ENCODE data around the gene TAF11L9. TPM values are rescaled to one million over a fixed set of nuclear protein-coding genes. Genes with fewer than 3 reads are reported as not detected.
"Not testable (repeated sequence)": the region's sequence is repeated elsewhere in the genome, so short reads cannot be mapped to it uniquely, and the experiment has no call there.

Gene TAF11L9
- total RNA-seq, result not detected

DNA sequence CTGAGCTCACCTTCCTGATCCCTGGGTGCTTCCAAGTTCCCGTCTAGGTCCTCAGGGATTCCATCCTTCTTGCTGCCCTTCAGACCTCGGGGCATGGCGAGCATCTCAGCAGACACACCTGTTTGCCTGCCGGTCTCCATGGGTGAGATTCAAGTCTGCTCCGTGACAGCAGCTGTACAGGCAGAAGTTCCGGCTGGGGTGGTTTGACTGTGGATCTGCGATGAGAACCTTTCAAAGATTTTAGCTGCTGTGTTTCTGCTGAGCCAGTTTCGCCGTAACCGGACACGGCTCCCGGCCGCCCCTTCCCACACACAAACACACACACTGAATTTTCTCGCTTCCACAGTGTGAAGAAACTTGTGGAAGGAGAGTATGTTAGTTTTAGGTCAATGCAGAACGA lies at the start of gene TAF11L9:
Gene TAF11L9 (minus strand): TSS at position 140 of the 400 bp plus-strand sequence.
- not testable (repeated sequence) for H3K9me3 ChIP-seq, H3K27me3 ChIP-seq, H3K4me3 ChIP-seq, H3K27ac ChIP-seq, H3K36me3 ChIP-seq, H3K4me1 ChIP-seq
- DNase-seq, result peak in 1 of 3 donors; percentile 16

DNA sequence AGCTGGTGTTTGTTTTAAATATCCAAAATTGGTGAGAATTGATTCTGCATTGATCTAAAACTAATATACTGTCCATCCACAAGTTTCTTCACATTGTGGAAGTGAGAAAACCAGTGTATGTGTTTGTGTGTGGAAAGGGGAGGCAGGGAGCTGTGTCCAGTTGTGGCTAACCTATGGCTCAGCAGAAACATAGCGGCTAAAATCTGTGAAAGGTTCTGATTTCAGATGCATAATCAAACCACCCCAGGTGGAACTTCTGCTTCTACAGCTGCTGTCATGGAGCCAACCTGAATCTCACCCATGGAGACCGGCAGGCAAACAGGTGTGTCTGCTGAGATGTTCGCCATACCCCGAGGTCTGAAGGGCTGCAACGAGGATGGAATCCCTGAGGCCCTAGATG lies 40.0 kb upstream of the TAF11L9 start, which contains the start of gene TAF11L14:
Gene TAF11L14 (plus strand): TSS at position 301 of the 400 bp plus-strand sequence.
- Histone ChIP-seq H3K4me1 (no peaks in the 10 kb centered on the region), H3K36me3 (no peaks in the 10 kb centered on the region), H3K27me3 (no peaks in the 10 kb centered on the region), H3K27ac (no peak within 1 kb of the TSS), H3K4me3 (no peak within 1 kb of the TSS), H3K9me3 (no peaks in the 10 kb centered on the region)
- TF ChIP-seq POLR2A (IDR thresholded peaks at IDR 0.05), result no peak
- TF ChIP-seq, protein P1, sequence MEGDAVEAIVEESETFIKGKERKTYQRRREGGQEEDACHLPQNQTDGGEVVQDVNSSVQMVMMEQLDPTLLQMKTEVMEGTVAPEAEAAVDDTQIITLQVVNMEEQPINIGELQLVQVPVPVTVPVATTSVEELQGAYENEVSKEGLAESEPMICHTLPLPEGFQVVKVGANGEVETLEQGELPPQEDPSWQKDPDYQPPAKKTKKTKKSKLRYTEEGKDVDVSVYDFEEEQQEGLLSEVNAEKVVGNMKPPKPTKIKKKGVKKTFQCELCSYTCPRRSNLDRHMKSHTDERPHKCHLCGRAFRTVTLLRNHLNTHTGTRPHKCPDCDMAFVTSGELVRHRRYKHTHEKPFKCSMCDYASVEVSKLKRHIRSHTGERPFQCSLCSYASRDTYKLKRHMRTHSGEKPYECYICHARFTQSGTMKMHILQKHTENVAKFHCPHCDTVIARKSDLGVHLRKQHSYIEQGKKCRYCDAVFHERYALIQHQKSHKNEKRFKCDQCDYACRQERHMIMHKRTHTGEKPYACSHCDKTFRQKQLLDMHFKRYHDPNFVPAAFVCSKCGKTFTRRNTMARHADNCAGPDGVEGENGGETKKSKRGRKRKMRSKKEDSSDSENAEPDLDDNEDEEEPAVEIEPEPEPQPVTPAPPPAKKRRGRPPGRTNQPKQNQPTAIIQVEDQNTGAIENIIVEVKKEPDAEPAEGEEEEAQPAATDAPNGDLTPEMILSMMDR (IDR thresholded peaks at IDR 0.05), result no peak
- DNase-seq, result no peak

DNA sequence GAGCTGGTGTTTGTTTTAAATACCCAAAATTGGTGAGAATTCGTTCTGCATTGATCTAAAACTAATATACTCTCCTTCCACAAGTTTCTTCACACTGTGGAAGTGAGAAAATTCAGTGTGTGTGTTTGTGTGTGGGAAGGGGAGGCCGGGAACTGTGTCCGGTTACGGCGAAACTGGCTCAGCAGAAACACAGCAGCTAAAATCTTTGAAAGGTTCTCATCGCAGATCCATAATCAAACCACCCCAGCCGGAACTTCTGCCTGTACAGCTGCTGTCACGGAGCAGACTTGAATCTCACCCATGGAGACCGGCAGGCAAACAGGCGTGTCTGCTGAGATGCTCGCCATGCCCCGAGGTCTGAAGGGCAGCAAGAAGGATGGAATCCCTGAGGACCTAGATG lies 37.6 kb upstream of the TAF11L9 start, which contains the start of gene TAF11L13:
Gene TAF11L13 (plus strand): TSS at position 301 of the 400 bp plus-strand sequence.
- H3K27me3 ChIP-seq, H3K36me3 ChIP-seq, H3K4me3 ChIP-seq, H3K9me3 ChIP-seq, DNase-seq, H3K27ac ChIP-seq, H3K4me1 ChIP-seq: not testable (repeated sequence)

DNA sequence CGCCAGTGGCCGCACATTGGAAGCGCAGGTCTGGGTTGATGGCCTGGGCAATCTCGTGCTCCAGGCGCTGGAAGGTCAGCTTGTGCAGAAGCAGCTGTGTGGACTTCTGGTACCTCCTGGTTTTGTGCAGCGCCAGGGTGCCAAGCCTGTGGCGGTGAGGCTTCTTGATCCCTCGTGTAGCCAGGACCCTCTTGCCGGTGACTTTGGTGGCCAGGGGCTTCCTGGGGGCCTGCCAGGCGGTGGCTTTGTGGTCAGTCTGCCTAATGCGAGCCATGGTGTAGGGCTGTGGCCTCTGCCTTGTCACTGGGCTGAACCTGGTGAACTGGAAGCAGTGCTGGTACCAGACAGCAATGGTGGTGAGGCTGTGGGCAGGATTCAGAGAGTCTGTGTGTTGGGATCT lies 31.5 kb upstream of the TAF11L9 start:
- TF ChIP-seq, protein P1 (IDR thresholded peaks at IDR 0.05), result no peak
- TF ChIP-seq POLR2A (IDR thresholded peaks at IDR 0.05), result no peak
- no peaks in the 10 kb centered on the region for H3K36me3 ChIP-seq
- no peaks in the 10 kb centered on the region for H3K27me3 ChIP-seq
- DNase-seq, result no peak
- H3K4me1 ChIP-seq, result no peaks in the 10 kb centered on the region
- peaks cover 0 to 2% (median 0%) of the 10 kb centered on the region in 4 donors for H3K9me3 ChIP-seq
- H3K4me3 ChIP-seq, result no peak overlapping the region
- H3K27ac ChIP-seq, result no peak overlapping the region

DNA sequence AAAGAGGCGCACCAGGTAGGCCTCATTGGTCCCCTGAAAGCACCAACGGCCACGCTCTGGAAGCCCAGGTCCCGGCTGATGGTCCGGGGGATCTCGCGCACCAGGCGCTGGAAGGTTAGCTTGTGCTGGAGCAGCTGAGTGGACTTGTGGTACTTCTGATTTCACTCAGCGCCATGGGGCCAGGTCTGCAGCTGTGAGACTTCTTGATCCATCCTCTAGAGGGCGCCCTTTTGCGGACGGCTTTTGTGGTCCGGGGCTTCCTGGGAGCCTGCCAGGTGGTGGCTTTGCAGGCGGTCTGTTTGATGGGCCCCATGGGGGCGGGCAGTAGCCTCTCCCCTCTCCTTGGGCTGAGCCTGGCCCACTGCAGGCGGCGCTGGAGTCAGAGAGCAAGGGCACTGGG lies 26.4 kb upstream of the TAF11L9 start:
- Histone ChIP-seq H3K36me3 (no peaks in the 10 kb centered on the region), H3K4me3 (no peak overlapping the region), H3K4me1 (no peaks in the 10 kb centered on the region), H3K9me3 (peaks cover 0 to 4% (median 0%) of the 10 kb centered on the region in 4 donors), H3K27me3 (no peaks in the 10 kb centered on the region), H3K27ac (no peak overlapping the region)
- no peak for DNase-seq
- no peak for TF ChIP-seq POLR2A (IDR thresholded peaks at IDR 0.05)
- TF ChIP-seq, protein P1 (IDR thresholded peaks at IDR 0.05), result no peak

DNA sequence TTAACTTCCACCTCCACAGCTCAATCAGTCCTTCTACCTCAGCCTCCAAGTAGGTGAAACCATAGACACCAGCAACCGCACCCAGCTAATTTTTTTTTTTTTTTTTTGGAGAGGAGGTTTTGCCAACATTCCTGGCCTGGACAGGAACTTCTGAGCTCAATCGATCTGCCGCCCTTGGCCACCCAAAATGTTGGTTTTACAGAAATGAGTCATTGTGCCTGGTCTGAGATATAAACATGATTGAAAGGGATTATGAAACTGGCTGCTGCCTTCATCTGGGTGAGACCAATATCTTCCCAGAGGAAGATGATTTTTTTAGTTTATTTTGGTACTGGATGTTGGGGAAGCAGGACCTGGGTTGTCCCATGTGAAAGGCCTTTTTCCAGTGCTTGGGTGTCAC lies 25.2 kb upstream of the TAF11L9 start:
- Histone ChIP-seq H3K9me3 (peaks cover 0 to 4% (median 0%) of the 10 kb centered on the region in 4 donors), H3K36me3 (no peaks in the 10 kb centered on the region), H3K27ac (no peak overlapping the region), H3K4me3 (no peak overlapping the region), H3K4me1 (no peaks in the 10 kb centered on the region), H3K27me3 (no peaks in the 10 kb centered on the region)
- DNase-seq, result no peak
- no peak for TF ChIP-seq POLR2A (IDR thresholded peaks at IDR 0.05)
- TF ChIP-seq, protein P1 (IDR thresholded peaks at IDR 0.05), result no peak

All from Peyer's patch (tissue), 4 donors.